Nephron (organoid): ENCODE data around the gene IFIT5.
"Not testable (repeated sequence)": the region's sequence is repeated elsewhere in the genome, so short reads cannot be mapped to it uniquely, and the experiment has no call there.

Experiments
- H3K27ac Mint-ChIP-seq, 3 experiments: 2 replicates each; pipeline ENCODE4 v1.8.0; 2020; ENCODE audit warnings: mixed read lengths in 3 of 3, mild to moderate bottlenecking in 2 of 3, moderate library complexity in 1 of 3
- H3K27me3 Mint-ChIP-seq: 2 replicates; pipeline ENCODE4 v1.8.0; 2021; ENCODE audit warnings: low read depth, mild to moderate bottlenecking, moderate library complexity, mixed read lengths
- H3K36me3 Mint-ChIP-seq: 2 replicates; pipeline ENCODE4 v1.8.0; 2020; ENCODE audit warnings: low read depth, mixed read lengths
- H3K4me1 Mint-ChIP-seq: 2 replicates; pipeline ENCODE4 v1.8.0; 2020; ENCODE audit warnings: mixed read lengths
- H3K4me3 Mint-ChIP-seq, 3 experiments: 2 replicates each; pipeline ENCODE4 v1.8.0; 2020; ENCODE audit warnings: mild to moderate bottlenecking in 3 of 3, mixed read lengths in 3 of 3, moderate library complexity in 2 of 3
- H3K9me3 Mint-ChIP-seq: 2 replicates; pipeline ENCODE4 v1.8.0; 2020; ENCODE audit warnings: mixed read lengths
- CTCF ChIP-seq, 3 experiments: fragments of 200-600 bp; sonication (generic); IDR thresholded peaks; one replicate each; pipeline ENCODE4 v1.5.0; 2021; ENCODE audit warnings: antibody characterized with exemption in 3 of 3; ENCODE audit not compliant: unreplicated experiment in 3 of 3

Gene IFIT5

GRCh38 chr10:89440226-89441009, 26.1 kb downstream of the IFIT5 start:
- peaks cover 4% of the 10 kb centered on the region for H3K27me3 Mint-ChIP-seq
- TF ChIP-seq CTCF (IDR thresholded peaks at IDR 0.05; ENCODE audit: unreplicated experiment in 3 of 3): no peak
- H3K36me3 Mint-ChIP-seq: no peaks in the 10 kb centered on the region
- H3K9me3 Mint-ChIP-seq: peaks cover 6% of the 10 kb centered on the region
- H3K4me3 Mint-ChIP-seq: no peak overlapping the region
- no peak overlapping the region for H3K27ac Mint-ChIP-seq
- no peaks in the 10 kb centered on the region for H3K4me1 Mint-ChIP-seq

GRCh38 chr10:89442289-89442688, 27.9 kb downstream of the IFIT5 start:
- Mint-ChIP-seq H3K4me3 (no peak overlapping the region), H3K36me3 (peaks cover 6% of the 10 kb centered on the region), H3K9me3 (peaks cover 18% of the 10 kb centered on the region), H3K27me3 (peaks cover 4% of the 10 kb centered on the region), H3K27ac (no peak overlapping the region), H3K4me1 (no peaks in the 10 kb centered on the region)
- TF ChIP-seq CTCF (IDR thresholded peaks at IDR 0.05; ENCODE audit: unreplicated experiment in 3 of 3): no peak

- H3K36me3 Mint-ChIP-seq, H3K27ac Mint-ChIP-seq, H3K4me1 Mint-ChIP-seq, H3K4me3 Mint-ChIP-seq, H3K27me3 Mint-ChIP-seq: not testable (repeated sequence)
- peaks cover 24% of the 10 kb centered on the region for H3K9me3 Mint-ChIP-seq
Observed at GRCh38 chr10:89444819-89445218, 30.5 kb downstream of the IFIT5 start.

GRCh38 chr10:89450901-89451300, 36.5 kb downstream of the IFIT5 start:
- no peak overlapping the region for H3K27ac Mint-ChIP-seq
- H3K9me3 Mint-ChIP-seq: peaks cover 14% of the 10 kb centered on the region
- TF ChIP-seq CTCF (IDR thresholded peaks at IDR 0.05; ENCODE audit: unreplicated experiment in 3 of 3): no peak
- no peaks in the 10 kb centered on the region for H3K27me3 Mint-ChIP-seq
- H3K4me3 Mint-ChIP-seq: no peak overlapping the region
- no peaks in the 10 kb centered on the region for H3K4me1 Mint-ChIP-seq
- H3K36me3 Mint-ChIP-seq: peaks cover 2% of the 10 kb centered on the region

GRCh38 chr10:89452193-89452592, 37.8 kb downstream of the IFIT5 start:
- H3K27ac Mint-ChIP-seq: no peak overlapping the region
- no peaks in the 10 kb centered on the region for H3K4me1 Mint-ChIP-seq
- no peak overlapping the region for H3K4me3 Mint-ChIP-seq
- no peaks in the 10 kb centered on the region for H3K36me3 Mint-ChIP-seq
- TF ChIP-seq CTCF (IDR thresholded peaks at IDR 0.05; ENCODE audit: unreplicated experiment in 3 of 3): no peak
- no peaks in the 10 kb centered on the region for H3K27me3 Mint-ChIP-seq
- peaks cover 7% of the 10 kb centered on the region for H3K9me3 Mint-ChIP-seq

GRCh38 chr10:89454561-89455347, 40.4 kb downstream of the IFIT5 start:
- Mint-ChIP-seq H3K4me1 (no peaks in the 10 kb centered on the region), H3K9me3 (no peaks in the 10 kb centered on the region), H3K27me3 (no peaks in the 10 kb centered on the region), H3K4me3 (no peak overlapping the region), H3K27ac (no peak overlapping the region), H3K36me3 (no peaks in the 10 kb centered on the region)
- TF ChIP-seq CTCF (IDR thresholded peaks at IDR 0.05; ENCODE audit: unreplicated experiment in 3 of 3): no peak
